ENCODE data around the gene TMEM237.

DNA sequence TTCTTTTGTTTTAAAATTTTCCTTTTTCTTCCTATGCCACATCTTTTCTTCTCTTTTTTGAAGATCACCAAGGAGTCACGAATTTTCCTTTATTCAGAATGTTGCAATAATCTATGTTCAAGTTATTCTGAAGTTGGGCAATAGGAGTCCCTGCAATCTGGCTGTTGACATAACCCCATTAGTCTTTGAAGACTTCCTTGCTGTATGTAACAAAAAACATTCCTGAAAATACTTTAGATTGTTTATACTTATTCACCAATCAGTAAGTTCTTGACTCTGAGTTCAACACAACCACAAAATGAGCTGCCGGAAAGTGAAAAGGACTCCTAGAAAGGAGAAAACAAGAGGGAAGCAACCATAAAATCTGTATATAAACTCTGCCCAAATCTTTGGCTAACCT, 62.8 kb downstream of the TMEM237 start:
- TF ChIP-seq POLR2A (IDR thresholded peaks at IDR 0.05) (no peak), CTCF (IDR thresholded peaks at IDR 0.05) (no peak)

Measured in lower leg skin (tissue), 3 donors.